Right lung (tissue), 5 donors: ENCODE data around the gene CRABP2. TPM values are rescaled to one million over a fixed set of nuclear protein-coding genes. Genes with fewer than 3 reads are reported as not detected.

ENCODE experiments used
- DNase-seq, 2 donors: peaks; one replicate each; pipeline ENCODE4 v3.0.0-alpha.2; 2013
- polyA plus RNA-seq, 5 donors: library from polyadenylated mRNA; unstranded; fragments of 120-200 nt; gene quantifications; one replicate each; pipeline versions ENCODE4 v1.2.1 to v1.2.3, GENCODE V29; 2013; ENCODE audit warnings: inconsistent platforms in 1 of 5, low replicate concordance in 1 of 5; ENCODE audit not compliant: insufficient read length in 5 of 5, insufficient read depth in 1 of 5

CRABP2 gene
- polyA plus RNA-seq, 5 donors = 74.4 to 168 (median 119) TPM

GRCh38 chr1:156657741-156658319 lies 47.6 kb downstream of the CRABP2 start:
- DNase-seq = no peak

DNA sequence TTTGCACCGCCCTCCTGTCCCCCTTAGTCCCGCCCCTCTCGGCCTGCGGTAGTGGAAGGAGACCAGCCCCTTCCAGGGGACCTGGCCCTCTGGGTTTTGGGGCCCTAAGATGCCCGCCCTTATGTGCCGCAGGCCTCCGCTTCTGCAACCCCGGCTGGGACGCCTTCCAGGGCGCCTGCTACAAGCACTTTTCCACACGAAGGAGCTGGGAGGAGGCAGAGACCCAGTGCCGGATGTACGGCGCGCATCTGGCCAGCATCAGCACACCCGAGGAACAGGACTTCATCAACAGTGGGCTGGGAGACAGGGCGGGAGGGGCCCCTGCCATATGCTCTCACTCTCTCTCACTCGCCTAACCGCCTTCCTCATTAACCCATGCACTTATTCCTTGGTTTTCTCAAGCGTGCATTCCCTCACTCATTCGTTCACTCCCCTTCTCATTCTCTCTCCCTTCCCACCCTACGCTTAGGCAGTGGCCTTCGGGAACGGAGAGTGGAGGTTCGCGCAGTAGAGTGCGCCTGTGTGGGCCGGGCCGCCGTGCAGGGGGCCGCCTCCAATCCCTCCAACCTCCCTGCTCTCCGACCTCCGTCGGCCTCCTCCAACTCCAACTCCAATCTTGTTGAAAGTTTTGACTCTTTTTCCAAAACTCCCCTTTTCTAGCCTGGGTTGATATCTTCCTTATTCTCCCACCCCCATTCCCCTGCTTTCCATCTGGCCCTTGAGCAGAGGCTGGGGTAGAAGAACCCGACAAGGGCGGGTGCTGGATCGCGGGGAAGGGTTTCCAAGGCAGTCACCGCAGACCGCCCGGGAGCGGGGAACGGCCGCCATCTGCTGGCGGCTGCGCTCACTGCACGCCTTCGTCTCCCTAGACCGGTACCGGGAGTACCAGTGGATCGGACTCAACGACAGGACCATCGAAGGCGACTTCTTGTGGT lies 48.3 kb downstream of the CRABP2 start:
- DNase-seq = peak; percentile 72 to 76

- DNase-seq = no peak
Measured at GRCh38 chr1:156655904-156656516, 49.4 kb downstream of the CRABP2 start.

DNA sequence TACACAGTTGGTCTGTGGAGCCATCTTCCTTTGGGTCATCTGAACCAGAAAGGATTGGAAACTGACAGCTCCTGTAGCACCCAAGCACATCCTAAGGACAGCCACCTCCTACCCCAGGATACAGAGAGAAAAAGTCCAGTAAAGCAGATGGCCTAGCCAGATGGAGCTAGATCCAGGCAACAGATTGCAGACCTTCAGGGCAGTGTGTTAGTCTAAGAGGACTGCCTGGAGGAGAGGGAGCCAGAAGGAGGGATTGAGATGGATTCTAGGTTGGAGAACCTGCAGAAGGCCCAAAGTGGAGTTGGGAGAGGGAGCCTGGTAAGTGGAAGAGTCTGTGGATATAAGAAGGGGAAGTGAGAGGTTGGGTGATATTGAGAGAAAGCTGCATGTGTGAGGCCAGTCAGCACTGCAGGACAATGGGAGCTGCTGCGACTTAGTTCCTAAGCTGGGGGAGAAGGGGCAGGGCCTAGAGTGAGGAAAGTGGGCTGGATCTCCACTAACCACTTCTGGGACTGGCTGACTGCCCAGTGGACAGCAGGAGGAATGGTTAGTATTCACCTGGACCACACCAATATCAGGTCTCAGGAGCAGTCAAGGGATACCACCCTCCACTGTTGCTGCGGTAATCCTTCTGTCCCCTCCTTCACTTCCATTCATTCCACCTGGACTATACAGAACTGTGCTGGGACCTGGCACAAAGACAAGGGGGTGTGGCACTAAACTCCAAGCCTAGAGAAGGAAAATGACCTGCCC lies 50.1 kb downstream of the CRABP2 start:
- no peak for DNase-seq

DNA sequence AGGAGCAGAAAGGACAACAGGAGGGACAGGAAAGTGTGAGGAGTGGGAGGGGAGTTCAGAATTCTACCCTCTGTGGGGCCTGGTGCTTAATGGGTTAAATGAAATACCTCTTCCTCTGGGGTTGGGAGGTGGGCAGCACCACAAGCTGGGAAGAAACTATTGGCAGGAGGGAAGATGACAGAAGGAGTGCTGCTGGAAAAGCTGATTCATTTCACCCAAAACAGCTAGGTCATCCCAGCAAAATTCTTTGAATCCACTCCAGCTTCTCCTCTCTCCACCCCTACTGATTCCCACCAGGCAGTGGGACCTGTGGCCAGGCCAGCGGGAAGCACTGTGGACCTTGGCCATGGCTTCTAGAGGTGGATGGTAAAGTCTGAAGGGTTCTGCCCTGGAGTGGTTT lies 50.7 kb downstream of the CRABP2 start:
- DNase-seq = no peak

GRCh38 chr1:156652992-156653355 lies 52.4 kb downstream of the CRABP2 start:
- no peak for DNase-seq

DNA sequence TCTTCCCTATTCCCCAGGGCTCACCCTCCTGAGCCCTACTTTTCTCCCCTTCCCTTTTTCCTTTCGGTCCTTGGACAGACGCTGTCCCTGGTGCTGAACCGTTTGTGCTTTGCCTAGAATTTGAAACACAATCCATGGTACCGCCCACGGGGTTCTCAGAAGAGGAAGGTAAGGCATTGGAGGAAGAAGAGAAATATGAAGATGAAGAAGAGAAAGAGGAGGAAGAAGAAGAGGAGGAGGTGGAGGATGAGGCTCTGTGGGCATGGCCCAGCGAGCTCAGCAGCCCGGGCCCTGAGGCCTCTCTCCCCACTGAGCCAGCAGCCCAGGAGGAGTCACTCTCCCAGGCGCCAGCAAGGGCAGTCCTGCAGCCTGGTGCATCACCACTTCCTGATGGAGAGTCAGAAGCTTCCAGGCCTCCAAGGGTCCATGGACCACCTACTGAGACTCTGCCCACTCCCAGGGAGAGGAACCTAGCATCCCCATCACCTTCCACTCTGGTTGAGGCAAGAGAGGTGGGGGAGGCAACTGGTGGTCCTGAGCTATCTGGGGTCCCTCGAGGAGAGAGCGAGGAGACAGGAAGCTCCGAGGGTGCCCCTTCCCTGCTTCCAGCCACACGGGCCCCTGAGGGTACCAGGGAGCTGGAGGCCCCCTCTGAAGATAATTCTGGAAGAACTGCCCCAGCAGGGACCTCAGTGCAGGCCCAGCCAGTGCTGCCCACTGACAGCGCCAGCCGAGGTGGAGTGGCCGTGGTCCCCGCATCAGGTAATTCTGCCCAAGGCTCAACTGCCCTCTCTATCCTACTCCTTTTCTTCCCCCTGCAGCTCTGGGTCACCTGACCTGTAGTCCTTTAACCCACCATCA lies 53.0 kb downstream of the CRABP2 start:
- DNase-seq = peak in 1 of 2 donors; percentile 36

Other genes starting within 250 kb of the CRABP2 start
- 10 to 100 TPM; 20.3 to 38.1 (median 29.4) TPM for gene MEF2D, start 204.8 kb downstream of the CRABP2 start, polyA plus RNA-seq
- 10 to 100 TPM in 4 of 5 donors, 1 to 10 TPM in 1; 9.7 to 26.3 (median 16.4) TPM for gene IQGAP3, start 133.0 kb downstream of the CRABP2 start, polyA plus RNA-seq
- gene TTC24, start 125.9 kb downstream of the CRABP2 start, polyA plus RNA-seq = under 1 TPM in 3 of 5 donors, not detected in 2; 0.08 to 0.27 (median 0.21) TPM
- 10 to 100 TPM; 43.2 to 70.0 (median 51.7) TPM for gene NAXE, start 113.8 kb downstream of the CRABP2 start, polyA plus RNA-seq
- 10 to 100 TPM; 26.3 to 33.2 (median 30.6) TPM for gene GPATCH4, start 104.1 kb downstream of the CRABP2 start, polyA plus RNA-seq
- gene HAPLN2, start 86.2 kb downstream of the CRABP2 start, polyA plus RNA-seq = under 1 TPM in 3 of 5 donors, not detected in 2; 0.33 to 0.39 (median 0.33) TPM
- 1 to 10 TPM in 1 of 5 donors, under 1 TPM in 4; 0.40 to 1.0 (median 0.46) TPM for gene BCAN, start 63.5 kb downstream of the CRABP2 start, polyA plus RNA-seq
- gene NES, start 28.2 kb downstream of the CRABP2 start, polyA plus RNA-seq = 10 to 100 TPM; 49.2 to 97.6 (median 56.4) TPM
- 10 to 100 TPM; 30.4 to 42.0 (median 36.8) TPM for gene METTL25B, start 22.9 kb upstream of the CRABP2 start, polyA plus RNA-seq
- gene ISG20L2, start 23.2 kb upstream of the CRABP2 start, polyA plus RNA-seq = 10 to 100 TPM; 37.2 to 41.4 (median 39.3) TPM
- 10 to 100 TPM; 55.1 to 62.1 (median 56.8) TPM for gene MRPL24, start 35.5 kb upstream of the CRABP2 start, polyA plus RNA-seq
- 100 to 1,000 TPM; 224 to 268 (median 246) TPM for gene HDGF, start 46.1 kb upstream of the CRABP2 start, polyA plus RNA-seq
- 100 to 1,000 TPM in 3 of 5 donors, 10 to 100 TPM in 2; 95.0 to 105 (median 100) TPM for gene PRCC, start 62.0 kb upstream of the CRABP2 start, polyA plus RNA-seq
- under 1 TPM; 0.46 to 0.88 (median 0.55) TPM for gene SH2D2A, start 111.3 kb upstream of the CRABP2 start, polyA plus RNA-seq
- gene INSRR, start 153.5 kb upstream of the CRABP2 start, polyA plus RNA-seq = under 1 TPM in 3 of 5 donors, not detected in 2; 0.03 to 0.12 (median 0.05) TPM
- gene NTRK1, start 155.3 kb upstream of the CRABP2 start, polyA plus RNA-seq = under 1 TPM; 0.10 to 0.21 (median 0.18) TPM
- 10 to 100 TPM; 21.9 to 34.1 (median 27.9) TPM for gene PEAR1, start 188.1 kb upstream of the CRABP2 start, polyA plus RNA-seq
- gene LRRC71, start 215.0 kb upstream of the CRABP2 start, polyA plus RNA-seq = 1 to 10 TPM in 4 of 5 donors, under 1 TPM in 1; 0.81 to 5.6 (median 3.6) TPM